ENCODE results near the gene PAPPA2.

PAPPA2 gene

DNA sequence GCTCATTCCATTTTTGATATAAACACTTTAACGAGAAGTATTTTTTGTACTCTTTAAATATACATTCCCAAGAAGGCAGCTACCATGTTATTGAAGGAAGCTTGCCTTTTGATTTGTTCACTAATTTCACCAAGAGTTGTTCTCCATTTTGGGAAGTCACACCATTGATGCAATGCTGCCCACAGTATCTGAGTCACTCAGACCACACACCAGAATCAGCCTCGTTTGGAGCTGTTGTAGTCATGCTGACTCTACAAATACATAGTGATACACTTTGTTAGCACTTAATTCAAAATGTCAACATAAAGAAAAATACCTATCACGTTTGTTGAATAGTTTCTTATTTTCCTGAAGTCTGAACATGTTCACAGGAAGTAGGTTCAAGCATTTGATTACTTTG, 78.7 kb downstream of the PAPPA2 start:
- TF ChIP-seq EZH2phosphoT487 (IDR thresholded peaks at IDR 0.05; ENCODE audit: low read depth) (no peak), CTCF (IDR thresholded peaks at IDR 0.05; ENCODE audit: low read depth, low read length) (no peak)

DNA sequence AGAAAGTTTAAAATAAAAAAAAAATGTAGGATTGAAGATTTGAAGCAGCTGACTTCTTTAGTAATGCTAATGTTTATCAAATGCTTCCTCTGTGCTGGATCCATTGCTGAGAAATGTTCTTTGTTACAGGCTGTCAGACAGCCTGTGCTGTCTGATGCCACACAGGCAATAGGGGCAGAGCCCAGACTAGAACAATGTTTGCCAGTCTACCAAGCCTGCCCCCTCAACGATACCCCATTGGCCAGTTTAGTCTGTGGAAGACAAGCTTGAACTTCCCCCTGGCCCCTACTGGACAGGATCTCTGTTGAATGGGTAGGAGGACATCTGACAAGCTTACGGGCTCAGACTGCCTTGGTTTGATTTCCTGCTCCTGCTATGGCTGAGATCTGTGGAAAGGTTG, 79.4 kb downstream of the PAPPA2 start:
- Histone ChIP-seq H3K27me3 (ENCODE audit: low read depth, low read length) (peaks cover 14% of the 10 kb centered on the region), H2AFZ (ENCODE audit: low read depth, low read length) (no peak overlapping the region), H3K9me3 (ENCODE audit: insufficient read depth, low read length) (no peaks in the 10 kb centered on the region), H3K27ac (ENCODE audit: low read length) (no peak overlapping the region), H3K4me3 (ENCODE audit: low read length) (no peak overlapping the region), H3K79me2 (ENCODE audit: low read length) (no peaks in the 10 kb centered on the region), H3K4me2 (ENCODE audit: low read length) (no peak overlapping the region), H3K36me3 (replicated peaks; ENCODE audit: low read depth, low read length) (no peaks in the 10 kb centered on the region), H4K20me1 (ENCODE audit: insufficient read depth, low read length) (no peaks in the 10 kb centered on the region), H3K4me1 (ENCODE audit: low read length) (no peaks in the 10 kb centered on the region), H3K9ac (ENCODE audit: low read length) (no peak overlapping the region)
- TF ChIP-seq CTCF (IDR thresholded peaks at IDR 0.05; ENCODE audit: low read depth, low read length) (no peak), EZH2phosphoT487 (IDR thresholded peaks at IDR 0.05; ENCODE audit: low read depth) (no peak)

More for the DNA sequence above, 78.7 kb downstream of the PAPPA2 start:
- no peaks in the 10 kb centered on the region for H4K20me1 ChIP-seq (ENCODE audit: insufficient read depth, low read length)
- no peaks in the 10 kb centered on the region for H3K36me3 ChIP-seq (replicated peaks; ENCODE audit: low read depth, low read length)
- H3K9me3 ChIP-seq (ENCODE audit: insufficient read depth, low read length) = no peaks in the 10 kb centered on the region
- no peak overlapping the region for H2AFZ ChIP-seq (ENCODE audit: low read depth, low read length)
- no peak overlapping the region for H3K9ac ChIP-seq (ENCODE audit: low read length)
- no peaks in the 10 kb centered on the region for H3K4me1 ChIP-seq (ENCODE audit: low read length)
- no peak overlapping the region for H3K27ac ChIP-seq (ENCODE audit: low read length)
- H3K79me2 ChIP-seq (ENCODE audit: low read length) = no peaks in the 10 kb centered on the region
- H3K4me3 ChIP-seq (ENCODE audit: low read length) = no peak overlapping the region
- no peak overlapping the region for H3K4me2 ChIP-seq (ENCODE audit: low read length)
- H3K27me3 ChIP-seq (ENCODE audit: low read depth, low read length) = peaks cover 16% of the 10 kb centered on the region

DNA sequence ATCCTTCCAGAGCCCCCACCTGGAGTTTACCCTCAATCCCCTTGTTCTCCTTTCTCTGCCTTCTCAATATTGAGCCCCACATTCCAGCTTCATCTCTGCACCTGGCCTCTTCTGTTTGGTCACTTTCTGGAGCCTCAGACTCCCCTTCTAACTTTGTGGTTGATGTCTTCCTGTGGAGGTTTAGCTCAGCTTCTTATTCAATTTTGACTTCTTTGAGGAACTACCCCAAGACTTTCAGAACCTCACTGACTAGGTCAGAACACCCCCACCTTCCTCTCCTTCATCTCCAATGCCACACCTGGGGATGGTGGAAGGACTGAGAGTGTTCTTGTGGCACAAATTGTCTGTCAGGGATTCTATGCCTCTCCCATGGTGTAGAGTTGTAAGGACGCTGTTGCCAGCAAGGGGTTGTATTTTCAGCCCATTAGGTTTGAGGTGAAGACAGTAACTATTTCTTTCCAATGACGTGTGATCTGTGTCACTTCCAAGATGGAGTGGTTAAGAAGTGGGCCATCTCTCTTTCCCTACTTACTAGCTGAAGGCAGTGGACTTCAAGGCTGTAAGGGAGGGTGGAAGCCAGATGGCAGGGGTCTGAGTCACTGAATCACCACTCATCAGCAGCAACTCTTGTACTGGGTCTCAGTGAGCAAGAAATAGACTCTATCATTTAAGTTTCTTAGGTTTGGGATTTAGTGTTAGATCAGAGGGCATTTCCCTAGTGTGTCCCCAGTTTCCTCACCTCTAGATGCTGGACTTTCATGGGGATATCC, 80.6 kb downstream of the PAPPA2 start:
- no peak overlapping the region for H3K27ac ChIP-seq (ENCODE audit: low read length)
- H3K4me3 ChIP-seq (ENCODE audit: low read length) = no peak overlapping the region
- no peak overlapping the region for H3K4me2 ChIP-seq (ENCODE audit: low read length)

More for the DNA sequence above, 80.6 kb downstream of the PAPPA2 start:
- H3K9me3 ChIP-seq (ENCODE audit: insufficient read depth, low read length) = no peaks in the 10 kb centered on the region
- no peak for TF ChIP-seq CTCF (IDR thresholded peaks at IDR 0.05; ENCODE audit: low read depth, low read length)
- TF ChIP-seq EZH2phosphoT487 (IDR thresholded peaks at IDR 0.05; ENCODE audit: low read depth) = no peak
- no peak overlapping the region for H3K9ac ChIP-seq (ENCODE audit: low read length)
- H2AFZ ChIP-seq (ENCODE audit: low read depth, low read length) = no peak overlapping the region
- no peaks in the 10 kb centered on the region for H3K36me3 ChIP-seq (replicated peaks; ENCODE audit: low read depth, low read length)
- no peaks in the 10 kb centered on the region for H3K4me1 ChIP-seq (ENCODE audit: low read length)
- no peaks in the 10 kb centered on the region for H3K79me2 ChIP-seq (ENCODE audit: low read length)
- H4K20me1 ChIP-seq (ENCODE audit: insufficient read depth, low read length) = no peaks in the 10 kb centered on the region
- peaks cover 8% of the 10 kb centered on the region for H3K27me3 ChIP-seq (ENCODE audit: low read depth, low read length)

Data from OCI-LY3 (cell line).